Stomach (tissue), 4 donors: ENCODE measurements around the gene DGCR2.
"Not testable (repeated sequence)": the region's sequence is repeated elsewhere in the genome, so short reads cannot be mapped to it uniquely, and the experiment has no call there.

Experiments used
- POLR2A ChIP-seq, 4 donors: fragments of 450-650 bp; IDR thresholded peaks; one replicate each; pipeline ENCODE4 v1.6.1; 2016; ENCODE audit warnings: antibody characterized with exemption in 4 of 4, control low read depth in 2 of 4, mild to moderate bottlenecking in 1 of 4, moderate library complexity in 1 of 4
- TF ChIP-seq, protein P1 (sequence below), 7 experiments: fragments of 450-650 bp in 4 of 7; fragments of 200-600 bp in 3 of 7; sonication (generic) in 3 of 7; IDR thresholded peaks; one replicate each; pipeline ENCODE4 v1.5.1; 2016 to 2019; ENCODE audit warnings: antibody characterized with exemption in 7 of 7, control low read depth in 2 of 7, mild to moderate bottlenecking in 1 of 7

DNA sequence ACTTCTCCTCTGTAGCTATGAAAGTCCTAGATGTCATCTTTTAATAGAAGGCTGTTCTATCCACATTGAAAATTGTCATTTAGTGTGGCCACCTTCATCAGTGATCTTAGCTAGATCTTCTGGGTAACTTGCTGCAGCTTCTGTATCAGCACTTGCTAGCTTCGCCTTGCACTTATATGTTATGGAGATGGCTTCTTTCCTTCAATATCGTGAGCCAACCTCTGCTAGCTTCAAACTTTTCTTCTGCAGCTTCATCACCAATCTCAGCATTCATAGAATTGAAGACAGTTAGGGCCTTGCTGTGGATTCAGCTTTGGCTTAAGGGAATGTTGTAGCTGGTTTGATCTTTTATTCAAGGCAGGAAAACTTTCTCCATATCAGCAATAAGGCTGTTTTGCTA is 122.1 kb downstream of the DGCR2 start:
- TF ChIP-seq, protein P1, sequence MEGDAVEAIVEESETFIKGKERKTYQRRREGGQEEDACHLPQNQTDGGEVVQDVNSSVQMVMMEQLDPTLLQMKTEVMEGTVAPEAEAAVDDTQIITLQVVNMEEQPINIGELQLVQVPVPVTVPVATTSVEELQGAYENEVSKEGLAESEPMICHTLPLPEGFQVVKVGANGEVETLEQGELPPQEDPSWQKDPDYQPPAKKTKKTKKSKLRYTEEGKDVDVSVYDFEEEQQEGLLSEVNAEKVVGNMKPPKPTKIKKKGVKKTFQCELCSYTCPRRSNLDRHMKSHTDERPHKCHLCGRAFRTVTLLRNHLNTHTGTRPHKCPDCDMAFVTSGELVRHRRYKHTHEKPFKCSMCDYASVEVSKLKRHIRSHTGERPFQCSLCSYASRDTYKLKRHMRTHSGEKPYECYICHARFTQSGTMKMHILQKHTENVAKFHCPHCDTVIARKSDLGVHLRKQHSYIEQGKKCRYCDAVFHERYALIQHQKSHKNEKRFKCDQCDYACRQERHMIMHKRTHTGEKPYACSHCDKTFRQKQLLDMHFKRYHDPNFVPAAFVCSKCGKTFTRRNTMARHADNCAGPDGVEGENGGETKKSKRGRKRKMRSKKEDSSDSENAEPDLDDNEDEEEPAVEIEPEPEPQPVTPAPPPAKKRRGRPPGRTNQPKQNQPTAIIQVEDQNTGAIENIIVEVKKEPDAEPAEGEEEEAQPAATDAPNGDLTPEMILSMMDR (IDR thresholded peaks at IDR 0.05), result not testable (repeated sequence)
- not testable (repeated sequence) for TF ChIP-seq POLR2A (IDR thresholded peaks at IDR 0.05)
